Fibroblast of lung (primary cell): ENCODE data around the gene POLN. TPM values are rescaled to one million over a fixed set of nuclear protein-coding genes. Genes with fewer than 3 reads are reported as not detected.

Source experiments
- DNase-seq, 2 donors: peaks; one replicate each; pipeline versions ENCODE4 v3.0.0 to v3.0.0-alpha.2; 2010; ENCODE audit warnings: low read depth in 2 of 2
- H2AFZ ChIP-seq: 2 replicates; pipeline ENCODE4 v1.5.1; 2012; ENCODE audit warnings: low read length, control low read depth, inconsistent platforms
- H3K27ac ChIP-seq: 2 replicates; pipeline ENCODE4 v1.5.1; 2011; ENCODE audit warnings: low read length, control low read depth; ENCODE audit not compliant: insufficient read depth
- H3K27me3 ChIP-seq: 2 replicates; pipeline ENCODE4 v1.5.1; 2011; ENCODE audit warnings: mild to moderate bottlenecking, low read length; ENCODE audit not compliant: control insufficient read depth, insufficient read depth
- H3K36me3 ChIP-seq: 2 replicates; pipeline ENCODE4 v1.5.1; 2011; ENCODE audit warnings: low read length; ENCODE audit not compliant: control insufficient read depth, insufficient read depth
- H3K4me1 ChIP-seq: 2 replicates; pipeline ENCODE4 v1.5.1; 2011; ENCODE audit warnings: low read length; ENCODE audit not compliant: control insufficient read depth, insufficient read depth; ENCODE audit errors: extremely low read depth
- H3K4me2 ChIP-seq: 2 replicates; pipeline ENCODE4 v1.5.1; 2011; ENCODE audit warnings: low read length, control low read depth; ENCODE audit not compliant: insufficient read depth; ENCODE audit errors: extremely low read depth
- H3K4me3 ChIP-seq, 4 experiments: fragments of 200-600 bp in 1 of 4; sonication (generic) in 1 of 4; replicated peaks in 1 of 4; 2 replicates each; pipeline ENCODE4 v1.5.1; 2011 to 2016; ENCODE audit warnings: low read length in 4 of 4, low read depth in 3 of 4, mild to moderate bottlenecking in 3 of 4, control low read depth in 2 of 4, inconsistent platforms in 1 of 4, mixed read lengths in 1 of 4; ENCODE audit not compliant: insufficient read depth in 1 of 4; ENCODE audit errors: control extremely low read depth in 1 of 4
- H3K79me2 ChIP-seq: 2 replicates; pipeline ENCODE4 v1.5.1; 2012; ENCODE audit warnings: mild to moderate bottlenecking, low read length, inconsistent platforms; ENCODE audit not compliant: control insufficient read depth, insufficient read depth
- H3K9ac ChIP-seq: 2 replicates; pipeline ENCODE4 v1.5.1; 2011; ENCODE audit warnings: mild to moderate bottlenecking, low read length, control low read depth; ENCODE audit not compliant: insufficient read depth
- H3K9me3 ChIP-seq: 2 replicates; pipeline ENCODE4 v1.5.1; 2012; ENCODE audit warnings: low read depth, low read length; ENCODE audit not compliant: control insufficient read depth, insufficient read depth
- H4K20me1 ChIP-seq: 2 replicates; pipeline ENCODE4 v1.5.1; 2011; ENCODE audit warnings: low read length; ENCODE audit not compliant: control insufficient read depth, insufficient read depth; ENCODE audit errors: extremely low read depth
- CTCF ChIP-seq, 2 donors: IDR thresholded peaks in 1 of 2; conservative IDR thresholded peaks in 1 of 2; 1 replicate in 1 of 2; 2 replicates in 1 of 2; pipeline ENCODE4 v1.5.1; 2011 to 2012; ENCODE audit warnings: low read length in 2 of 2, control low read depth in 1 of 2, inconsistent platforms in 1 of 2, low read depth in 1 of 2, mild to moderate bottlenecking in 1 of 2
- EZH2 ChIP-seq: IDR thresholded peaks from 2 replicates; pipeline ENCODE4 v1.5.1; 2012; ENCODE audit warnings: low read length, control low read depth, mild to moderate bottlenecking; ENCODE audit errors: missing control alignments
- polyA plus RNA-seq, 2 donors: library from polyadenylated mRNA; depleted of rRNA in 1 of 2; stranded (reverse) in 1 of 2; unstranded in 1 of 2; fragments of >200 nt; gene quantifications; 2 replicates each; pipeline ENCODE4 v1.2.1, GENCODE V29; 2011 to 2012; ENCODE audit warnings: missing spikeins in 1 of 2
- total RNA-seq: library from RNA; depleted of rRNA; stranded (reverse); fragments of >200 nt; gene quantifications from 2 replicates; pipeline ENCODE4 v1.2.1, GENCODE V29; 2014

Gene POLN
- total and polyA plus RNA-seq, 2 donors (not counting 1 experiment from before 2014, with no cell fraction given), result 0.58 to 5.6 TPM

DNA sequence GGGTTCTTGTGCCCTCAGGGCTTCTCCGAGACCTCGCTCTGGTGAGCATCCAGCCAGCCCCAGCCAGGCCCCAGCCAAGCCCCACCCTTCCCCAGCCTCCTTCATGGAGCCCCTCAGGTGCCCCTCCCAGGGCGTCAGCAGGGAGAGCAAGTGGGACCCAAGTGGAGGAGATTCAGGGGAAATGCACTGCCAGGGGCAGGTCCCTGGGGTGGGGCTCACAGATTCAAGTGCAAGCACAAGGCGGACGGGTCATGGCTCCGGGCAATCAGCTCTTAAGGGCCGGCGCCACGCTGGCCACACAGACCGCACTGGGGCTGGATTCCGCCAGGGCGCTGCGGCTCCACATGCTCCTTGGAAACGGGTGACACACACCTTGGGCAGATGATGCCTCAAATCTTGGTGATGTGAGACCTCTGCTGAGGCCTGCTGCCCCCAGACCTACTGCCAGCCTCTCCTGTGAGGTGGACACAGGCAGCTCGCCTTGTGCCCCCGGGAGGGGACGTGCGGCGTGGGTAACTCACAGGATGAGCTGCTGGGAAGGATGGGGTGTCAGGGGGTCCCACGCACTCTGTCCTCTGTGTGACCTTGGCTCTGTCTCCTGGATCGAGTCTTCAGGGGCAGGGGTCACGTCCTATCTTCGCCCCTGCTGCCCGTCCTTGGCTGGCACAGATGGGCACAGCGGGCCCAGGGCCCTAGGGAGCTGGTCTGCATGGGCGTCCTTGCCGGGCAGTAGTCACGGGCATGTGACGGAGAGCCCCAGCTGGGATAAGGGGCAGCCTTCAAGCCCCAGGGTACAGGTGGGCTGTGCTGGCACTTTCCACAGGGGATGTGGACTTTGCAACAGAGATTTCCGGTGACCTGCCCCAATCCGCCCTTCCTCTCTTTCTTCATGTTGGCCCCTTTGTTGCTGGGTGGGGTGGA lies 165.7 kb downstream of the POLN start:
- no peak overlapping the region for H3K9ac ChIP-seq
- H3K79me2 ChIP-seq, result no peaks in the 10 kb centered on the region
- DNase-seq, result no peak
- no peaks in the 10 kb centered on the region for H3K4me1 ChIP-seq
- H3K4me3 ChIP-seq, result no peak overlapping the region
- H3K27ac ChIP-seq, result no peak overlapping the region
- H2AFZ ChIP-seq, result no peak overlapping the region
- no peak overlapping the region for H3K4me2 ChIP-seq
- no peaks in the 10 kb centered on the region for H3K9me3 ChIP-seq
- TF ChIP-seq EZH2, result no peak
- no peak for TF ChIP-seq CTCF (conservative IDR thresholded peaks at IDR 0.05 in 1 of 2, IDR thresholded peaks at IDR 0.05 in 1 of 2; ENCODE audit: low read depth in 1 of 2, low read length in 2 of 2)
- no peaks in the 10 kb centered on the region for H3K36me3 ChIP-seq
- H3K27me3 ChIP-seq, result no peaks in the 10 kb centered on the region
- no peaks in the 10 kb centered on the region for H4K20me1 ChIP-seq

- Histone ChIP-seq H3K27ac (no peak overlapping the region), H3K4me1 (no peaks in the 10 kb centered on the region), H3K4me3 (no peak overlapping the region), H4K20me1 (no peaks in the 10 kb centered on the region), H3K4me2 (no peak overlapping the region), H3K9ac (no peak overlapping the region), H3K27me3 (no peaks in the 10 kb centered on the region), H2AFZ (no peak overlapping the region), H3K79me2 (no peaks in the 10 kb centered on the region), H3K9me3 (no peaks in the 10 kb centered on the region), H3K36me3 (no peaks in the 10 kb centered on the region)
- no peak for DNase-seq
- no peak for TF ChIP-seq EZH2
- TF ChIP-seq CTCF (conservative IDR thresholded peaks at IDR 0.05 in 1 of 2, IDR thresholded peaks at IDR 0.05 in 1 of 2; ENCODE audit: low read depth in 1 of 2, low read length in 2 of 2), result no peak
Measured at GRCh38 chr4:2075171-2075986, 166.5 kb downstream of the POLN start.

DNA sequence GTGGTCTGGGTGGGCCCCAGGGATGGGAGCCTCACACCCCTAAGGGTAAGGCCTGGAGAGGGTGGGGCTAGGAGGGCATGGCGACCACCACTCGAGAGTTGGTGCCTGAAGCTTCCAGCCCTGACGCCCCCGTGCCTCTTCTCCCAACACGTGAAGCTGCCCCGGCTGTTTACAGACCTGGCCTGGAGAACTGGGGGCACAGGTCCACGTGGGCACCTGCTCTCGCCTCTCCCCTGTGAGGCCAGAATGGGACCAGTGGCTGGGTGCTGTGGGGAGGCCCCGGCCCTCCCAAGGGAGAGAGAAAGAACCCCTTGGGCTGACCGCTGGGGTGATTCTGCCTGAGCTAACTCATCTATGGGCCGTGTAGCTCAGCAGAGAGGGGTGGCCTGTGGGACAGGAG lies 167.3 kb downstream of the POLN start:
- H4K20me1 ChIP-seq, result no peaks in the 10 kb centered on the region
- H3K27ac ChIP-seq, result no peak overlapping the region
- no peaks in the 10 kb centered on the region for H3K36me3 ChIP-seq
- no peaks in the 10 kb centered on the region for H3K79me2 ChIP-seq
- no peak overlapping the region for H3K4me2 ChIP-seq
- H3K4me1 ChIP-seq, result no peaks in the 10 kb centered on the region
- H3K9me3 ChIP-seq, result no peaks in the 10 kb centered on the region
- no peak overlapping the region for H2AFZ ChIP-seq
- no peak for TF ChIP-seq CTCF (conservative IDR thresholded peaks at IDR 0.05 in 1 of 2, IDR thresholded peaks at IDR 0.05 in 1 of 2; ENCODE audit: low read depth in 1 of 2, low read length in 2 of 2)
- no peak overlapping the region for H3K4me3 ChIP-seq
- DNase-seq, result no peak
- no peak overlapping the region for H3K9ac ChIP-seq
- no peaks in the 10 kb centered on the region for H3K27me3 ChIP-seq
